SU-DHL-6 (cell line): Measurements from ENCODE around the gene ZMYM5.
A peak's percentile ranks its signal among the peaks of the same experiment; 100 is the strongest.

Experiments used
- H2AFZ ChIP-seq: fragments of 200-600 bp; sonication (generic); 2 replicates; pipeline ENCODE4 v1.6.1; 2014; ENCODE audit warnings: low read depth, mild to moderate bottlenecking, moderate library complexity, mixed read lengths, antibody characterized with exemption, low read length; ENCODE audit not compliant: severe bottlenecking
- H3F3A ChIP-seq: fragments of 200-600 bp; shearing (Covaris generic); 2 replicates; pipeline ENCODE4 v1.6.0; 2016; ENCODE audit warnings: antibody characterized with exemption, mild to moderate bottlenecking; ENCODE audit not compliant: insufficient read depth
- H3K27ac ChIP-seq: fragments of 200-600 bp; sonication (generic); 2 replicates; pipeline ENCODE4 v1.5.1; 2016; ENCODE audit warnings: low read depth, mild to moderate bottlenecking, low read length, moderate library complexity, mixed read lengths
- H3K27me3 ChIP-seq: fragments of 200-600 bp; sonication (generic), shearing (Covaris generic); 2 replicates; pipeline ENCODE4 v1.6.0; 2014; ENCODE audit warnings: mild to moderate bottlenecking, low read length
- H3K36me3 ChIP-seq: fragments of 200-600 bp; sonication (generic); 2 replicates; pipeline ENCODE4 v1.6.1; 2014; ENCODE audit warnings: mild to moderate bottlenecking, low read length, mixed read lengths
- H3K4me2 ChIP-seq: fragments of 300-600, 200-600 bp; shearing (Covaris generic), sonication (generic); 2 replicates; pipeline ENCODE4 v1.6.0; 2014; ENCODE audit warnings: low read length, low read depth, mild to moderate bottlenecking; ENCODE audit not compliant: poor library complexity, severe bottlenecking
- H3K4me3 ChIP-seq: fragments of 200-600 bp; sonication (generic); 2 replicates; pipeline ENCODE4 v1.5.1; 2014; ENCODE audit warnings: antibody characterized with exemption, low read length, mild to moderate bottlenecking, mixed read lengths; ENCODE audit not compliant: insufficient read depth, poor library complexity, severe bottlenecking
- H3K79me2 ChIP-seq: fragments of 200-600 bp; sonication (generic); 2 replicates; pipeline ENCODE4 v1.6.1; 2014; ENCODE audit warnings: mild to moderate bottlenecking, low read length, moderate library complexity; ENCODE audit not compliant: insufficient read depth
- H3K9ac ChIP-seq: fragments of 200-600 bp; sonication (generic); 2 replicates; pipeline ENCODE4 v1.7.0; 2014; ENCODE audit warnings: mild to moderate bottlenecking, low read length
- H3K9me2 ChIP-seq: fragments of 200-600 bp; sonication (generic); replicated peaks from 2 replicates; pipeline ENCODE4 v1.6.1; 2014; ENCODE audit warnings: low read length; ENCODE audit not compliant: insufficient read depth
- H3K9me3 ChIP-seq: fragments of 200-600 bp; sonication (generic); 2 replicates; pipeline ENCODE4 v1.6.1; 2014; ENCODE audit warnings: low read length, mixed read lengths; ENCODE audit not compliant: insufficient read depth
- H4K20me1 ChIP-seq: fragments of 200-600 bp; sonication (generic); 2 replicates; pipeline ENCODE4 v1.6.1; 2014; ENCODE audit warnings: low read depth, mild to moderate bottlenecking, antibody characterized with exemption, low read length, moderate library complexity, mixed read lengths
- CTCF ChIP-seq: fragments of 200-600 bp; sonication (generic); IDR thresholded peaks from one replicate; pipeline ENCODE4 v1.5.1; 2017; ENCODE audit warnings: antibody characterized with exemption, mild to moderate bottlenecking, low read length, moderate library complexity; ENCODE audit not compliant: insufficient read depth, poor library complexity, severe bottlenecking
- EZH2phosphoT487 ChIP-seq: fragments of 200-600 bp; sonication (generic), shearing (Covaris generic); conservative IDR thresholded peaks from 2 replicates; pipeline ENCODE4 v1.6.1; 2018; ENCODE audit warnings: mild to moderate bottlenecking, antibody characterized with exemption, low read length, moderate library complexity, mixed read lengths

Gene ZMYM5

GRCh38 chr13:19881641-19882040, 18.2 kb upstream of the ZMYM5 start:
- no peak overlapping the region for H3K4me2 ChIP-seq
- no peak for TF ChIP-seq EZH2phosphoT487
- no peak for TF ChIP-seq CTCF
- no peak overlapping the region for H2AFZ ChIP-seq
- no peaks in the 10 kb centered on the region for H3K9me3 ChIP-seq
- no peaks in the 10 kb centered on the region for H3K27me3 ChIP-seq
- H4K20me1 ChIP-seq: no peaks in the 10 kb centered on the region; the same call in 1 of the 2 replicates
- H3K4me3 ChIP-seq: no peak overlapping the region
- no peaks in the 10 kb centered on the region for H3K36me3 ChIP-seq
- no peaks in the 10 kb centered on the region for H3F3A ChIP-seq
- H3K79me2 ChIP-seq: no peaks in the 10 kb centered on the region
- H3K9me2 ChIP-seq: no peaks in the 10 kb centered on the region
- H3K9ac ChIP-seq: no peak overlapping the region
- no peak overlapping the region for H3K27ac ChIP-seq

- H3K9me3 ChIP-seq: no peaks in the 10 kb centered on the region
- H2AFZ ChIP-seq: peak overlapping the region; percentile 85
- no peaks in the 10 kb centered on the region for H3K27me3 ChIP-seq
- peak overlapping the region; percentile 76 for H3K9ac ChIP-seq
- H3K4me2 ChIP-seq: peak overlapping the region; percentile 58
- no peaks in the 10 kb centered on the region for H4K20me1 ChIP-seq
- peaks cover 25% of the 10 kb centered on the region for H3K79me2 ChIP-seq
- H3K27ac ChIP-seq: peak overlapping the region; percentile 70
- peaks cover 9% of the 10 kb centered on the region; the same call in 1 of the 2 replicates for H3F3A ChIP-seq
- peak; percentile 11 for TF ChIP-seq CTCF
- no peak for TF ChIP-seq EZH2phosphoT487
- peak overlapping the region; percentile 62 for H3K4me3 ChIP-seq
- H3K36me3 ChIP-seq: no peaks in the 10 kb centered on the region
- no peaks in the 10 kb centered on the region for H3K9me2 ChIP-seq
These were observed 1.4 kb upstream of the ZMYM5 start for GRCh38 chr13:19864746-19865309.

- peak overlapping the region; percentile 70 for H3K27ac ChIP-seq
- no peaks in the 10 kb centered on the region for H3K9me2 ChIP-seq
- H2AFZ ChIP-seq: peak overlapping the region; percentile 85
- no peak for TF ChIP-seq CTCF
- TF ChIP-seq EZH2phosphoT487: no peak
- H3K36me3 ChIP-seq: no peaks in the 10 kb centered on the region
- H3K4me3 ChIP-seq: peak overlapping the region; percentile 62
- peak overlapping the region; percentile 58 for H3K4me2 ChIP-seq
- H4K20me1 ChIP-seq: no peaks in the 10 kb centered on the region
- peaks cover 27% of the 10 kb centered on the region for H3K79me2 ChIP-seq
- peaks cover 8% of the 10 kb centered on the region; the same call in 1 of the 2 replicates for H3F3A ChIP-seq
- H3K27me3 ChIP-seq: no peaks in the 10 kb centered on the region
- no peaks in the 10 kb centered on the region for H3K9me3 ChIP-seq
- H3K9ac ChIP-seq: peak overlapping the region; percentile 76
These were observed 736 bp upstream of the ZMYM5 start for GRCh38 chr13:19864024-19864745.
